Mesenteric fat pad (tissue), 1 donor: ENCODE measurements around the gene MAGEA11. TPM values are rescaled to one million over a fixed set of nuclear protein-coding genes. Genes with fewer than 3 reads are reported as not detected.
A peak's percentile ranks its signal among the peaks of the same experiment; 100 is the strongest.
"Not testable (repeated sequence)": the region's sequence is repeated elsewhere in the genome, so short reads cannot be mapped to it uniquely, and the experiment has no call there.

ENCODE experiments used
- DNase-seq: peaks from one replicate; pipeline ENCODE4 v3.0.0-alpha.2; 2020; ENCODE audit warnings: low spot score
- long read RNA-seq: library from polyadenylated mRNA; unstranded; transcript quantifications from one replicate; pipeline ENCODE4 v2.0.0, GENCODE V29; 2020
- total RNA-seq: library from RNA; stranded (reverse); fragmentation: NEBNext Ultra II Directional; extraction: Animal tissue kit (Norgen Biotek cat#: 25700); gene quantifications from one replicate; pipeline ENCODE4 v1.2.1, GENCODE V29; 2021
- donor health status: DM: yes; HTN: yes; CAD: no.

Gene MAGEA11
- not detected for total RNA-seq
- long read RNA-seq, result 0 reads

DNA sequence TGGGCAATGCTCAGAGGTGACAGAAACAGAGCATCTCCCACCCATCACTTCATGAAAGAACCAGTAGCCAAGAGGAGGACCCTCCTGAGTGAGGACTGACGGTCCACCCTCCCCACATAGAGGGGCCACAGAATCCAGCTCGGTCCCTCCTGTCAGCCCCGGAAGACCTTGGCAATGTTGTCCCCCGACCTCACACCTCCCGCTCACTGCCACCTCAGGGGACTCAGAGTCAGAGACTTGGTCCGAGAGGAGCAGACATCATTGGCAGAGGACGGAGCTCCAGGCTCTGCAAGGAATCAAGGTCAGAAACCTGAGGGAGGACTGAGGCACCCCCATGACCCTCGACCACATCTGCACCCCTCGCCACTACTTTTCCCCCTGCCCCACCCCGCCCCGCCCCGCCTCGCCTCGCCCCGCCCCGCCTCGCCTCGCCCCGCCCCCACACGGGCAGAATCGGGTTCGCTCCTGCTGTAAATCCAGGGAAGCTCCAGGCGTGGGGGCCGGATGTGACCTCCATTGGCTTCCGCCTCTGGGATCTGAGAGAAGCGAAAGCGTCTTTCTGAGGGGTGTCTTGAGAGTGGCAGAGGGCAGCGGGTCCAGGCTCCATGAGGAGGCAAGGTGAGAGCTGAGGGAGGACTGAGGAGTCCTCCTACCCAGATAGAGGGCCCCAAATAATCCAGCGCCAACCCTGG lies at the start of gene MAGEA11:
MAGEA11 (plus strand) TSS at position 516 of the 692 bp plus-strand sequence. CDS start 1,100 bp downstream, outside the sequence.
- DNase-seq, result no peak

- DNase-seq, result not testable (repeated sequence)
These were observed 36.8 kb upstream of the MAGEA11 start for GRCh38 chrX:149675088-149675487.

GRCh38 chrX:149675554-149675953 lies 36.3 kb upstream of the MAGEA11 start:
- DNase-seq, result not testable (repeated sequence)

GRCh38 chrX:149679164-149679678 lies 32.6 kb upstream of the MAGEA11 start:
- not testable (repeated sequence) for DNase-seq

DNA sequence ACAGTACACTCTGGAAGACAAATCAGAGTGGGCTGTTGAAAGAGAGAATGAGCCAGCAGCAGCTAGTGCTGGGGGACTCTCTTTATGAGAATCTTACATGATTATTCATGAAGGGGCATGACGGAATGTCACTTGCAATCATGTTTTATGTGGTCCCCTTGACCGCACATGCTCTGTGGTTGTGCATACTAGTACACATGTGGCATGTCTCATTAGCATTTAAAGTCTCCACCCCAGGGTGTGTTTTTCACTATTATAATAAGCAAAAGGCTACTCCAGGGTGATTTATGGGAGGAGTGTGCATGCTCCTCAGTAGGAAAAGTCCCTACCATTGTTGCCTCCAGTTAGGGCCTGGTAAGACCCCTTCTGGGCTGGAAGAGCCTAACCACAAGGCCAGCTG lies 30.7 kb upstream of the MAGEA11 start:
- no peak for DNase-seq

GRCh38 chrX:149682031-149682430 lies 29.8 kb upstream of the MAGEA11 start:
- DNase-seq, result no peak

- DNase-seq, result no peak
These were observed 28.6 kb upstream of the MAGEA11 start for GRCh38 chrX:149682956-149683947.

- DNase-seq, result no peak
These were observed 27.7 kb upstream of the MAGEA11 start for GRCh38 chrX:149683966-149684730.

DNA sequence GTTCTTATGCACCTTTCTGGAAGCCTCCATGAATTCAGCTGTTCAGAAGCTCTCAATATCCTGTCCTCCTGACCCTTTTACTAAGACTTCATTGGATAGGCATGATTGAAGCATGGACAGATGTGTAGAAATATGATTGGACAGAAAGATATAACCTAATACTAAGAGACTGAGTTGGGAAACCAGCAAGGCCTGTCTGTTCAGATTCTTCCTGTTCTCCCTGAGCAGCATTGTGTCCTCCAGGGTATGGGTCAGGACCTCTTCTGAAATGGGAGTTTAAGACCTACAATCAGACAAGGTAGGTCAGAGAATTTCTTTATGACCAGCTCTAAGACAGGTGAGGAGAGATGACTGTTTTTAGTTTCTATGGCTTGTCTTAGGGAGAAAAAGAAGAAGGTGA lies 23.9 kb upstream of the MAGEA11 start:
- DNase-seq, result no peak

- no peak for DNase-seq
These were observed 23.3 kb upstream of the MAGEA11 start for GRCh38 chrX:149688552-149688951.

DNA sequence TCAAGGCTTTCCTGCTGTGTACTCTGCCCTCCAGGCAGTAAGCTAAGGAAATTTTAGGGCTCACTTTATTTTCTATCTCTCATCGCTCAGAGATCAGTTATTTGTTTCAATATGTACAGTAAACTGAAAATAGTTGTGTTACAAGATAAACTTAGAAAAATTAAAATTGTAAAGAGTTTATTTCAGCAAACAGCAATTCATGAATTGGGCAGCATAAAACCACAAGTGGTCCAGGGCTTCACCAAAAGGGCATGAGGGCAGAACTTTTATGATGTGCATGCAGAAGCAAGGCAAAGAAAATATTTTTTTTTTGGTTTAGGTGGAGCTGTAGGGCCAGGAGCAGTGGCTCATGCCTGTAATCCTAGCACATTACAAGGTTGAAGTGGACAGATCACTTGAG lies 20.1 kb upstream of the MAGEA11 start:
- no peak for DNase-seq

DNA sequence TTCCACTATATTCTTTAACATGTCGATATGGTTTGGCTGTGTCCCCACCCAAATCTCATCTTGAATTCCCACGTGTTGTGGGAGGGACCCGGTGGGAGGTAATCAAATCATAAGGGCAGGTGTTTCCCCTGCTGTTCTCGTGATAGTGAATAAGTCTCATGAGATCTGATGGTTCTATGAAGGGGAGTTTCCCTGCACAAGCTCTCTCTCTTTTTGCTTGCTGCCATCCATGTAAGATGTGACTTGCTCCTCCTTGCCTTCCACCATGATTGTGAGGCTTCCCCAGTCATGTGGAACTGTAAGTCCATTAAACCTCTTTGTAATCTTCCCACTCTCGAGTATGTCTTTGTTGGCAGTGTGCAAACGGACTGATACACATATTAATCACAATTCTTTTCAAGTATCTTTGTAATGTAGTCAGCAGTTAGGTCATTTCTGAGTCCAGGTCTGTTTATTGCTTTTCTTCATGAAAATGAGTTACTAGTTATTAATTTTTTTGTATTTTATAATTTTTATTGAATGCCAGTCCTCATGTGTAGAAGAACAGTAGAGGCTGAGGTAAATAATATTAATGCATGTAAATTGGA lies 19.1 kb upstream of the MAGEA11 start:
- not testable (repeated sequence) for DNase-seq

DNA sequence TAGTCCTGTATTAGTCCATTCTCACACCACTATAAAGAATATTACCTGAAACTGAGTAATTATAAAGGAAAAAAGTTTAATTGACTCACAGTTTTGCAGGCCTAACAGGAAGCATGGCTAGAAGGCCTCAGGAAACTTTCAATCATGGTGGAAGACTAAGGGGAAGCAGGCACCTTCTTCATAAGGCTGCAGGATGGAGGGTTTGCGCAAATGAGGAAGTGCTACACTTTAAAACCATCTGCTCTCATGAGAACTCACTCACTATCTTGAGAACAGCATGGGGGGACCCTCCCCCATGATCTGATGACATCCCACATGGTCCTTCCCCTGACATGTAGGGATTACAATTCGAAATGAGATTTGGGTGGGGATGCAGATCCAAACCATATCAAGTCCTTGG lies 12.1 kb upstream of the MAGEA11 start:
- DNase-seq, result no peak

GRCh38 chrX:149704664-149705063 lies 7.2 kb upstream of the MAGEA11 start:
- no peak for DNase-seq

DNA sequence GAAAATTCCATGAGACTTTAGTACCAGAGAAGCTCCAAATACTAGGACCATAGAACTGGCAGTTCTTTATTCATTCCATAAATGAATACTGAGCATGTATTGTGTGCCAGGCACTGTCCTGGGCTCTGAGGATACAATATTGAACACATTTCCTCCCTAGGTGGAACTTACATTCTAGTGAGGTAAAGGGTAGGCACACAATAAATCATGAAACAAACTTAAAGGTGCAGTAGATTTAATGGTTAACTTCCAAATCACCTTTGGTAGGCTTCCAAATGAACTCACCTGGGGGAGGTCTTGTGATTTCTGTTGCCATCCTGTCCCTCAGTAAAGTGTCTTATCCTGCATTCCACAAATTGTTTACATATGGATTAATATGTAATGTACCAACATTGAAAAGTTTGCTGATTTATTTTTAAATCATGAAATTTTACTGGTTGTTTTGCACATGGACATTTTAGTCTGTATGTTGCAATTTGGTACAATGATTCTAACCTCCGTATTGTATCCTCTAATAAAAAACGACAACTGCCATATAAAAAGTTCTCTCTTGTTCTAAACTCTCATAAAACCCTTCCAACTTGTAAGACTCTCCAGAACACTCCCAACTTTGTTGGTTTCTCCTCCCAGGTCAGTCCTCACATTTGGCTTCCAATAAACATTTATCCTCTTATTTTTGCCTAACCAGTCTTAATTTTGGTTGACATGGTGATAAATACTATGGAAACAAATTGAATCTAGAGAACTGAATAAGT lies 4.5 kb upstream of the MAGEA11 start:
- no peak for DNase-seq

GRCh38 chrX:149712831-149713230 lies 971 bp downstream of the MAGEA11 start:
- DNase-seq, result peak; percentile 59

DNA sequence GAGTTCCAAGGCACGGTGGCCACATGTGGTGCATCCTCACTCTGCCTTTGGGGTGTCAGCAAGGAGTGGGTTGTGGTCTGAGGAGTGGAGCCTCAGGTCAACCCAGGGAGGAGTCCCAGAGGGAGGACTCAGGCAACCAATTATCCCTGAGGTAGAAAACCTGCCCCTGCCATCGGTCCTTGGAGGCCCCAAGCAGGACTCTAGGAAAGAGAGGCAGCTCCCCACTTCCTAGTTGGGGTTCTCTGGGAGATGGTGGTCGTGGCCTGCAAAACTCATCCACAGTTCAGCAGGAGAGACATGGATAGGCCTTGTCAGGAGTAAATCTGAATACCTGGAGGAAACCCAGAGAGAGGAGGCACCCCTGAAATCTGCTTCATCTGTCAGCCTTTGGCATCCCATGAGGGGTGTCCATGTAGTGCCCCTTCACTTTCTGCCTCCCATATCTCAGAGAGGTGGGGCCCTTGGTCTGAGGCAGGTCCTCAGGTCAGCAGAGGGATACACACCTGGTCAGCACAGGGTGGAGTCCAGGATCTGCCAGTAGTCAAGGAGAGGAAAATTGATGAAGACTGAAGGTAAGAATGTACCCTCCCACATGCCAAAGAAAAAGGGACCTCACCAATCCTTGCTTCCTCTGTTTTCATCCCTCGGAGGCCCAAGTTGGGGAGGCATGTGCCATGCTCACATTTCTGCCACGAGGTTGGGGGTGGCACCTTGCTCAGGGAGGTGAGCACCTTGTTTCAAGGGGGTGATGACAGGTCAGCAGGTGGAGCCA lies 1.6 kb downstream of the MAGEA11 start:
- DNase-seq, result peak; percentile 67

DNA sequence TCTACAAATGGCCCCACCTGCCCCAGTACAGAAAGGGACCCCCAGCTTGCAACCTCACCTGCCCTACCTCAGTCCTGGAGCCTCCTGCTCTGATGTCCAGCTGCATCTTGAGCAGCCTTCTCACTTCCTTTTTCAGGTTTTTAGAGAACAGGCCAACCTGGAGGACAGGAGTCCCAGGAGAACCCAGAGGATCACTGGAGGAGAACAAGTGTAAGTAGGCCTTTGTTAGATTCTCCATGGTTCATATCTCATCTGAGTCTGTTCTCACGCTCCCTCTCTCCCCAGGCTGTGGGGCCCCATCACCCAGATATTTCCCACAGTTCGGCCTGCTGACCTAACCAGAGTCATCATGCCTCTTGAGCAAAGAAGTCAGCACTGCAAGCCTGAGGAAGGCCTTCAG lies 3.6 kb downstream of the MAGEA11 start:
- DNase-seq, result peak; percentile 72

DNA sequence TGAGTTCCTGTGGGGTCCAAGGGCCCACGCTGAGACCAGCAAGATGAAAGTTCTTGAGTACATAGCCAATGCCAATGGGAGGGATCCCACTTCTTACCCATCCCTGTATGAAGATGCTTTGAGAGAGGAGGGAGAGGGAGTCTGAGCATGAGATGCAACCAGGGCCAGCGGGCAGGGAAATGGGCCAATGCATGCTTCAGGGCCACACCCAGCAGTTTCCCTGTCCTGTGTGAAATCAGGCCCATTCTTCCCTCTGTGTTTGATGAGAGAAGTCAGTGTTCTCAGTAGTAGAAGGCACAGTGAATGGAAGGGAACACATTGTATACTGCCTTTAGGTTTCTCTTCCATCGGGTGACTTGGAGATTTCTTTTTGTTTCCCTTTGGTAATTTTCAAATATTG lies 4.8 kb downstream of the MAGEA11 start:
- no peak for DNase-seq
